K562 (cell line): Measurements from ENCODE around the gene WBP1. TPM values are rescaled to one million over a fixed set of nuclear protein-coding genes. Genes with fewer than 3 reads are reported as not detected.

ENCODE experiments used
- ETV5 ChIP-seq: sonication (generic); formaldehyde crosslinking; IDR thresholded peaks from 2 replicates; pipeline ENCODE4 v1.4.0; 2020; ENCODE audit warnings: low read depth, mild to moderate bottlenecking, missing genetic modification reagents
- HNRNPL ChIP-seq: fragments of 200-400 bp; formaldehyde crosslinking; IDR thresholded peaks from 2 replicates; pipeline ENCODE4 v1.6.1; 2017; ENCODE audit warnings: low read depth, mild to moderate bottlenecking, low read length
- MBD2 ChIP-seq: sonication (generic); IDR thresholded peaks from 2 replicates; pipeline ENCODE4 v1.6.1; 2016; ENCODE audit warnings: low read depth, borderline replicate concordance
- RBM22 ChIP-seq: fragments of 200-400 bp; formaldehyde crosslinking; IDR thresholded peaks from 2 replicates; pipeline ENCODE4 v1.6.1; 2018; ENCODE audit warnings: low read length, low read depth; ENCODE audit not compliant: poor library complexity, severe bottlenecking
- ZFX ChIP-seq: sonication (generic); formaldehyde crosslinking; IDR thresholded peaks from 2 replicates; pipeline ENCODE4 v1.8.0; 2022; ENCODE audit warnings: mild to moderate bottlenecking, missing genetic modification reagents, moderate library complexity
- ZNF695 ChIP-seq: fragments of 450-650 bp; formaldehyde crosslinking; IDR thresholded peaks from 2 replicates; pipeline ENCODE4 v1.4.0; 2020; ENCODE audit warnings: mild to moderate bottlenecking, moderate library complexity
- polyA plus RNA-seq, 8 experiments: library from polyadenylated mRNA; depleted of rRNA in 4 of 8; stranded (reverse) in 5 of 8; unstranded in 3 of 8; fragments of >200 nt; fragmentation: Nextera tagmentation in 2 of 8; fragmentation: Illumina TruSeq in 1 of 8; extraction: Ambion mirVana in 2 of 8; extraction: Trizol in 1 of 8; gene quantifications; 2 replicates each; pipeline versions ENCODE4 v1.2.1 to v1.2.3, GENCODE V29; 2011 to 2014; ENCODE audit warnings: inconsistent platforms in 1 of 8, missing spikeins in 1 of 8
- total RNA-seq, 7 experiments: library from RNA; depleted of rRNA in 6 of 7; stranded (reverse); fragments of >200 nt in 6 of 7; fragmentation: Illumina TruSeq in 2 of 7; extraction: Trizol in 2 of 7; gene quantifications; 2 replicates each; pipeline versions ENCODE4 v1.2.1 to v1.2.3, GENCODE V29; 2011 to 2021; ENCODE audit warnings: low replicate concordance in 1 of 7
- TF ChIP-seq, protein P1 (sequence below): fragments of 250-450 bp; sonication (Bioruptor Pico); IDR thresholded peaks from 2 replicates; pipeline ENCODE4 v1.5.0; 2022; ENCODE audit warnings: mild to moderate bottlenecking
- TF ChIP-seq, protein P2 (sequence below): sonication (generic); formaldehyde crosslinking; IDR thresholded peaks from 2 replicates; pipeline ENCODE4 v1.8.0; 2023; ENCODE audit warnings: missing genetic modification reagents, mild to moderate bottlenecking, borderline replicate concordance
- TF ChIP-seq, protein P3 (sequence below), 3 experiments: fragments of 200-800 bp in 1 of 3; fragments of 250-450 bp in 1 of 3; fragments of 450-650 bp in 1 of 3; sonication (Bioruptor Pico) in 1 of 3; sonication (Bioruptor generic) in 1 of 3; formaldehyde crosslinking in 1 of 3; IDR thresholded peaks; 2 replicates each; pipeline versions ENCODE4 v1.6.1 to v1.8.0; 2016 to 2022; ENCODE audit warnings: mild to moderate bottlenecking in 2 of 3, missing genetic modification characterization in 2 of 3, missing compliant biosample characterization in 1 of 3, moderate library complexity in 1 of 3
- TF ChIP-seq, protein P4 (sequence below): sonication (generic); formaldehyde crosslinking; IDR thresholded peaks from 2 replicates; pipeline ENCODE4 v1.8.0; 2022; ENCODE audit warnings: missing genetic modification reagents, mild to moderate bottlenecking, borderline replicate concordance
- TF ChIP-seq, protein P5 (sequence below): fragments of 250-450 bp; sonication (Bioruptor Pico); IDR thresholded peaks from 2 replicates; pipeline ENCODE4 v1.8.0; 2021; ENCODE audit warnings: mild to moderate bottlenecking, moderate library complexity

The WBP1 gene
- total and polyA plus RNA-seq, 9 of the 15 experiments (the other 6 are each of a cell fraction or from before 2014, with no cell fraction given), result 1.9 to 27.7 (median 14.2) TPM

DNA sequence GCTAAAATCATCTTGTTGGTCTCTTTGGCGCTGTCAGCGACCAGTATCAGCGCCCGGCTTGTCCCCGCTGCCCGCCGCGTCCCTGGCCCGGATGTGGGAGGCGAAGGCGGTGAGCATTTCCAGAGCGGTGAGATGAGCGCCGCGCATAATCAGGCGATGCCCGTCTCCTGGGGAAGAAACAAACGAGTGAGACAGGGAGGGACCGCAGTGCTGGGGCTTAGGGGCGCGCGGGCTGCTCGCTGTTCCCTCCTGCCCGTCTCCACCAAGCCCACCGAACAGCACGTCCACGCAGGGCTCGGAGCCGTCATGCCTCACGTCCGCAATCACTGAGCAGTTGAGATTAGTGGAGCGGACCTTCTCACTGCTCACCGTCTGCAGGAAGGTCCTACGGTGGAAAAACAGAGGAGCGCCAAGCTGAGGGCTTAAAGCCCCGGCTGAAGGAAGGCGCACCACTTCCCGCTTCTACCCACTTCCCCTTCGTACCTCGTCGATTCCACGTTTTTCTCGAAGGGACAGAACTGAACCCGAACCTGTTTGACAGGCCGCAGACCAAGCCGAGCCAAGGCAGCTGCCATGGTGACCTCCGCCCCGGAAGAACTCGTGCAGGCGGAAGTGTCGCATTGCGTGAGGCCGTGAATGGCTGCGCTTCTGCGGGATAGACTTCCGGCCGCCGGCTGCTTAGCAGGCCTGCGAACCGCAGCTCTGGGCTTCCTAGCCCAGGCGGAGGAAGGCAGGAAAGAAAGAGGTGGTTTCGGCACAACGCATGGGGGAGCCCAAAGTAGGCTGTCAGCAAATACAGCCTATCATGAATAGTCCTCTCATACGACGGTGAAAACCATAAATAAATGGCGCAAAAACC is 14.1 kb downstream of the WBP1 start, which contains the start of gene MRPL53 (continued):
- TF ChIP-seq, protein P1, sequence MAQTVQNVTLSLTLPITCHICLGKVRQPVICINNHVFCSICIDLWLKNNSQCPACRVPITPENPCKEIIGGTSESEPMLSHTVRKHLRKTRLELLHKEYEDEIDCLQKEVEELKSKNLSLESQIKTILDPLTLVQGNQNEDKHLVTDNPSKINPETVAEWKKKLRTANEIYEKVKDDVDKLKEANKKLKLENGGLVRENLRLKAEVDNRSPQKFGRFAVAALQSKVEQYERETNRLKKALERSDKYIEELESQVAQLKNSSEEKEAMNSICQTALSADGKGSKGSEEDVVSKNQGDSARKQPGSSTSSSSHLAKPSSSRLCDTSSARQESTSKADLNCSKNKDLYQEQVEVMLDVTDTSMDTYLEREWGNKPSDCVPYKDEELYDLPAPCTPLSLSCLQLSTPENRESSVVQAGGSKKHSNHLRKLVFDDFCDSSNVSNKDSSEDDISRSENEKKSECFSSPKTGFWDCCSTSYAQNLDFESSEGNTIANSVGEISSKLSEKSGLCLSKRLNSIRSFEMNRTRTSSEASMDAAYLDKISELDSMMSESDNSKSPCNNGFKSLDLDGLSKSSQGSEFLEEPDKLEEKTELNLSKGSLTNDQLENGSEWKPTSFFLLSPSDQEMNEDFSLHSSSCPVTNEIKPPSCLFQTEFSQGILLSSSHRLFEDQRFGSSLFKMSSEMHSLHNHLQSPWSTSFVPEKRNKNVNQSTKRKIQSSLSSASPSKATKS (CRISPR knock-in tag), result peak; percentile 80; the same call in 1 of the 2 replicates
- TF ChIP-seq ETV5 (CRISPR knock-in tag), result peak; percentile 96
- peak; percentile 76 for TF ChIP-seq RBM22
- TF ChIP-seq, protein P2, sequence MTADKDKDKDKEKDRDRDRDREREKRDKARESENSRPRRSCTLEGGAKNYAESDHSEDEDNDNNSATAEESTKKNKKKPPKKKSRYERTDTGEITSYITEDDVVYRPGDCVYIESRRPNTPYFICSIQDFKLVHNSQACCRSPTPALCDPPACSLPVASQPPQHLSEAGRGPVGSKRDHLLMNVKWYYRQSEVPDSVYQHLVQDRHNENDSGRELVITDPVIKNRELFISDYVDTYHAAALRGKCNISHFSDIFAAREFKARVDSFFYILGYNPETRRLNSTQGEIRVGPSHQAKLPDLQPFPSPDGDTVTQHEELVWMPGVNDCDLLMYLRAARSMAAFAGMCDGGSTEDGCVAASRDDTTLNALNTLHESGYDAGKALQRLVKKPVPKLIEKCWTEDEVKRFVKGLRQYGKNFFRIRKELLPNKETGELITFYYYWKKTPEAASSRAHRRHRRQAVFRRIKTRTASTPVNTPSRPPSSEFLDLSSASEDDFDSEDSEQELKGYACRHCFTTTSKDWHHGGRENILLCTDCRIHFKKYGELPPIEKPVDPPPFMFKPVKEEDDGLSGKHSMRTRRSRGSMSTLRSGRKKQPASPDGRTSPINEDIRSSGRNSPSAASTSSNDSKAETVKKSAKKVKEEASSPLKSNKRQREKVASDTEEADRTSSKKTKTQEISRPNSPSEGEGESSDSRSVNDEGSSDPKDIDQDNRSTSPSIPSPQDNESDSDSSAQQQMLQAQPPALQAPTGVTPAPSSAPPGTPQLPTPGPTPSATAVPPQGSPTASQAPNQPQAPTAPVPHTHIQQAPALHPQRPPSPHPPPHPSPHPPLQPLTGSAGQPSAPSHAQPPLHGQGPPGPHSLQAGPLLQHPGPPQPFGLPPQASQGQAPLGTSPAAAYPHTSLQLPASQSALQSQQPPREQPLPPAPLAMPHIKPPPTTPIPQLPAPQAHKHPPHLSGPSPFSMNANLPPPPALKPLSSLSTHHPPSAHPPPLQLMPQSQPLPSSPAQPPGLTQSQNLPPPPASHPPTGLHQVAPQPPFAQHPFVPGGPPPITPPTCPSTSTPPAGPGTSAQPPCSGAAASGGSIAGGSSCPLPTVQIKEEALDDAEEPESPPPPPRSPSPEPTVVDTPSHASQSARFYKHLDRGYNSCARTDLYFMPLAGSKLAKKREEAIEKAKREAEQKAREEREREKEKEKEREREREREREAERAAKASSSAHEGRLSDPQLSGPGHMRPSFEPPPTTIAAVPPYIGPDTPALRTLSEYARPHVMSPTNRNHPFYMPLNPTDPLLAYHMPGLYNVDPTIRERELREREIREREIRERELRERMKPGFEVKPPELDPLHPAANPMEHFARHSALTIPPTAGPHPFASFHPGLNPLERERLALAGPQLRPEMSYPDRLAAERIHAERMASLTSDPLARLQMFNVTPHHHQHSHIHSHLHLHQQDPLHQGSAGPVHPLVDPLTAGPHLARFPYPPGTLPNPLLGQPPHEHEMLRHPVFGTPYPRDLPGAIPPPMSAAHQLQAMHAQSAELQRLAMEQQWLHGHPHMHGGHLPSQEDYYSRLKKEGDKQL, result no peak
- TF ChIP-seq MBD2, result peak; percentile 84
- TF ChIP-seq, protein P3, sequence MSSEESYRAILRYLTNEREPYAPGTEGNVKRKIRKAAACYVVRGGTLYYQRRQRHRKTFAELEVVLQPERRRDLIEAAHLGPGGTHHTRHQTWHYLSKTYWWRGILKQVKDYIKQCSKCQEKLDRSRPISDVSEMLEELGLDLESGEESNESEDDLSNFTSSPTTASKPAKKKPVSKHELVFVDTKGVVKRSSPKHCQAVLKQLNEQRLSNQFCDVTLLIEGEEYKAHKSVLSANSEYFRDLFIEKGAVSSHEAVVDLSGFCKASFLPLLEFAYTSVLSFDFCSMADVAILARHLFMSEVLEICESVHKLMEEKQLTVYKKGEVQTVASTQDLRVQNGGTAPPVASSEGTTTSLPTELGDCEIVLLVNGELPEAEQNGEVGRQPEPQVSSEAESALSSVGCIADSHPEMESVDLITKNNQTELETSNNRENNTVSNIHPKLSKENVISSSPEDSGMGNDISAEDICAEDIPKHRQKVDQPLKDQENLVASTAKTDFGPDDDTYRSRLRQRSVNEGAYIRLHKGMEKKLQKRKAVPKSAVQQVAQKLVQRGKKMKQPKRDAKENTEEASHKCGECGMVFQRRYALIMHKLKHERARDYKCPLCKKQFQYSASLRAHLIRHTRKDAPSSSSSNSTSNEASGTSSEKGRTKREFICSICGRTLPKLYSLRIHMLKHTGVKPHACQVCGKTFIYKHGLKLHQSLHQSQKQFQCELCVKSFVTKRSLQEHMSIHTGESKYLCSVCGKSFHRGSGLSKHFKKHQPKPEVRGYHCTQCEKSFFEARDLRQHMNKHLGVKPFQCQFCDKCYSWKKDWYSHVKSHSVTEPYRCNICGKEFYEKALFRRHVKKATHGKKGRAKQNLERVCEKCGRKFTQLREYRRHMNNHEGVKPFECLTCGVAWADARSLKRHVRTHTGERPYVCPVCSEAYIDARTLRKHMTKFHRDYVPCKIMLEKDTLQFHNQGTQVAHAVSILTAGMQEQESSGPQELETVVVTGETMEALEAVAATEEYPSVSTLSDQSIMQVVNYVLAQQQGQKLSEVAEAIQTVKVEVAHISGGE (CRISPR knock-in tag; IDR thresholded peaks at IDR 0.05), result peak; percentile 11 to 96 (median 65); a peak in 5 of 6 replicates
- TF ChIP-seq ZFX, result peak; percentile 91
- TF ChIP-seq HNRNPL, result no peak
- no peak for TF ChIP-seq ZNF695 (CRISPR knock-in tag)
- TF ChIP-seq, protein P4, sequence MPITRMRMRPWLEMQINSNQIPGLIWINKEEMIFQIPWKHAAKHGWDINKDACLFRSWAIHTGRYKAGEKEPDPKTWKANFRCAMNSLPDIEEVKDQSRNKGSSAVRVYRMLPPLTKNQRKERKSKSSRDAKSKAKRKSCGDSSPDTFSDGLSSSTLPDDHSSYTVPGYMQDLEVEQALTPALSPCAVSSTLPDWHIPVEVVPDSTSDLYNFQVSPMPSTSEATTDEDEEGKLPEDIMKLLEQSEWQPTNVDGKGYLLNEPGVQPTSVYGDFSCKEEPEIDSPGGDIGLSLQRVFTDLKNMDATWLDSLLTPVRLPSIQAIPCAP (CRISPR knock-in tag), result no peak
- TF ChIP-seq, protein P5, sequence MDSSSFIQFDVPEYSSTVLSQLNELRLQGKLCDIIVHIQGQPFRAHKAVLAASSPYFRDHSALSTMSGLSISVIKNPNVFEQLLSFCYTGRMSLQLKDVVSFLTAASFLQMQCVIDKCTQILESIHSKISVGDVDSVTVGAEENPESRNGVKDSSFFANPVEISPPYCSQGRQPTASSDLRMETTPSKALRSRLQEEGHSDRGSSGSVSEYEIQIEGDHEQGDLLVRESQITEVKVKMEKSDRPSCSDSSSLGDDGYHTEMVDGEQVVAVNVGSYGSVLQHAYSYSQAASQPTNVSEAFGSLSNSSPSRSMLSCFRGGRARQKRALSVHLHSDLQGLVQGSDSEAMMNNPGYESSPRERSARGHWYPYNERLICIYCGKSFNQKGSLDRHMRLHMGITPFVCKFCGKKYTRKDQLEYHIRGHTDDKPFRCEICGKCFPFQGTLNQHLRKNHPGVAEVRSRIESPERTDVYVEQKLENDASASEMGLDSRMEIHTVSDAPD, result no peak
